ENCODE results near the gene ESM1. TPM values are rescaled to one million over a fixed set of nuclear protein-coding genes. Genes with fewer than 3 reads are reported as not detected.

The ESM1 gene, protein sequence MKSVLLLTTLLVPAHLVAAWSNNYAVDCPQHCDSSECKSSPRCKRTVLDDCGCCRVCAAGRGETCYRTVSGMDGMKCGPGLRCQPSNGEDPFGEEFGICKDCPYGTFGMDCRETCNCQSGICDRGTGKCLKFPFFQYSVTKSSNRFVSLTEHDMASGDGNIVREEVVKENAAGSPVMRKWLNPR
- 1.8 and 2.9 TPM in 2 replicates for total RNA-seq

DNA sequence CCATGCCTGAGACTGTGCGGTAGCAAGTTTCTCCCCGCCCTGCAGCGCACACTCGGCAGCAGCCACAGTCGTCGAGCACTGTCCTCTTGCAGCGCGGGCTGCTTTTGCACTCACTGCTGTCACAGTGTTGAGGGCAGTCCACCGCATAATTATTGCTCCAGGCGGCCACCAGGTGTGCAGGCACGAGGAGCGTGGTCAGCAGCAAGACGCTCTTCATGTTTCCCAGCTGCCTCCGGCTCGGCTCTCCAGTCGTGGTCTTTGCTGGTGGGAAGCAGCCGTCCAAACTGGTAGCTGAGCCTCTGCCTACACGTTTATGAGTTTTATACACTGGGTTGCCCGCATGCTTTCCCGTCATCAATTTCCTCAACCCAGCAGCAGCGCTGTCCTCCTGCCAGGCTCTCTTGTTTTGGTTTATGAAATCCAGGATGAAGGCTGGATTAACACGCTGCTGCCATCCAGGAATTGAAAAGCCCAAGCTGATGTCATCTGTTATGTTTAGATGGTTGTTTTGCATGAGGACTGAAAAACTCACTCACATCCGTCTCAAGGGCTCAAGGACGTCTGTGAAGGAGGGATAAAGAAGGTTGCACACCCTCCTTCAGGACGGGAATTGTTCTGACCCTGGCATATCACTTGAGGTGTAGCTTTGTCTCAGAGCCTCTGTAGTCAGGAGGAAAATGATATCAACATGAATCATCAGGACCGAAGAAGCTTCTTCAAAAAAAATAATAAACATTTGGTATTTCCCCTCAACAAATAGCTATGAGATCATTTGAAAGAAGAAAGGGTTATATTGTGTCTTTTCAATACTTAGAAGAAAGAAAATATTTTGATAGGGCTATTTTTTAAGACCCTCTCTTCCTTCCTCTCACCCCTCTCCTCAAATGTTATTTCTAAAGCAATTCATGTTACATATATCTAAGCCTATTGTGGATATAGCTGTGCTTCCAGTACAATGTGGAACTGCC is at the start of gene ESM1:
Gene ESM1 (minus strand): TSS at position 293 of the 968 bp plus-strand sequence. CDS start 76 bp downstream, at position 217.
- H4K20me1 ChIP-seq (ENCODE audit: insufficient read depth, low read length) = no peaks in the 10 kb centered on the region
- peak within 1 kb of the TSS; percentile 84 for H2AFZ ChIP-seq (ENCODE audit: low read length)
- peak within 1 kb of the TSS; percentile 53 for H3K27ac ChIP-seq (ENCODE audit: low read depth, low read length)
- DNase-seq (ENCODE audit: insufficient read length, low spot score, missing footprints) = peak; percentile 89
- TF ChIP-seq, protein P1, sequence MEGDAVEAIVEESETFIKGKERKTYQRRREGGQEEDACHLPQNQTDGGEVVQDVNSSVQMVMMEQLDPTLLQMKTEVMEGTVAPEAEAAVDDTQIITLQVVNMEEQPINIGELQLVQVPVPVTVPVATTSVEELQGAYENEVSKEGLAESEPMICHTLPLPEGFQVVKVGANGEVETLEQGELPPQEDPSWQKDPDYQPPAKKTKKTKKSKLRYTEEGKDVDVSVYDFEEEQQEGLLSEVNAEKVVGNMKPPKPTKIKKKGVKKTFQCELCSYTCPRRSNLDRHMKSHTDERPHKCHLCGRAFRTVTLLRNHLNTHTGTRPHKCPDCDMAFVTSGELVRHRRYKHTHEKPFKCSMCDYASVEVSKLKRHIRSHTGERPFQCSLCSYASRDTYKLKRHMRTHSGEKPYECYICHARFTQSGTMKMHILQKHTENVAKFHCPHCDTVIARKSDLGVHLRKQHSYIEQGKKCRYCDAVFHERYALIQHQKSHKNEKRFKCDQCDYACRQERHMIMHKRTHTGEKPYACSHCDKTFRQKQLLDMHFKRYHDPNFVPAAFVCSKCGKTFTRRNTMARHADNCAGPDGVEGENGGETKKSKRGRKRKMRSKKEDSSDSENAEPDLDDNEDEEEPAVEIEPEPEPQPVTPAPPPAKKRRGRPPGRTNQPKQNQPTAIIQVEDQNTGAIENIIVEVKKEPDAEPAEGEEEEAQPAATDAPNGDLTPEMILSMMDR (IDR thresholded peaks at IDR 0.05; ENCODE audit: extremely low read depth, low read depth, low read length) = peak; percentile 17
- no peaks in the 10 kb centered on the region for H3K36me3 ChIP-seq (ENCODE audit: insufficient read depth, low read length)
- H3K4me2 ChIP-seq (ENCODE audit: insufficient read depth, low read length) = peak within 1 kb of the TSS; percentile 95
- H3K27me3 ChIP-seq (ENCODE audit: insufficient read depth, low read length) = no peaks in the 10 kb centered on the region
- H3K79me2 ChIP-seq (ENCODE audit: insufficient read depth, low read length) = peaks cover 7% of the 10 kb centered on the region
- peak within 1 kb of the TSS; percentile 71 for H3K4me3 ChIP-seq (ENCODE audit: insufficient read depth, low read length)
- peaks cover 41% of the 10 kb centered on the region for H3K4me1 ChIP-seq (ENCODE audit: insufficient read depth, low read length)
- no peaks in the 10 kb centered on the region for H3K9me3 ChIP-seq (ENCODE audit: low read depth, low read length)

DNA sequence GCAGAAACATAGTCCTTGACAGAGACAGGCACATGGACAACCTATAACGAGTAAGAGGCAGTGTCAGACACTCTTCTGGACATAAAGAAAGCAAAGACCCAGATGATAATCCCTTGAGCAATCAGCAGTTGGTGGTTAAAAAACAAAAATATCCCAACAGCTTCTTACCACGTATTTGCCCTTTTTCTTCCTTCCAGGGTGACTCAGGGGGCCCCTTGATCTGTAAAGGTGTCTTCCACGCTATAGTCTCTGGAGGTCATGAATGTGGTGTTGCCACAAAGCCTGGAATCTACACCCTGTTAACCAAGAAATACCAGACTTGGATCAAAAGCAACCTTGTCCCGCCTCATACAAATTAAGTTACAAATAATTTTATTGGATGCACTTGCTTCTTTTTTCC is 48.2 kb upstream of the ESM1 start:
- TF ChIP-seq, protein P1 (IDR thresholded peaks at IDR 0.05; ENCODE audit: extremely low read depth, low read depth, low read length) = no peak

DNA sequence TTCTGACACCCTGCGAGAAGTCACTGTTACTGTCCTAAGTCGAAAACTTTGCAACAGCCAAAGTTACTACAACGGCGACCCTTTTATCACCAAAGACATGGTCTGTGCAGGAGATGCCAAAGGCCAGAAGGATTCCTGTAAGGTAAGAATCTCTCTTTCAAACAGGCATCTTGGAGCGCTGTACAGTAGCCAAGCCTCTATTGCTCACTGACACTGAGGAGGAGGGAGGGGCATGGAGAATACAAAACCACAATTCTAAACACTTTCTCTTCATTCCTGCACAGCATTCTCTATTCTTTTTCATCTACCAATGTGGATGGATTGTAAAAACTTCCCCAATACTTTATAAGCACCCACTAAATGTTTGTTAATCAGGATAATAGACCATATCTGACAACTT is 46.1 kb upstream of the ESM1 start:
- H3K9me3 ChIP-seq (ENCODE audit: low read depth, low read length) = no peaks in the 10 kb centered on the region
- TF ChIP-seq, protein P1 (IDR thresholded peaks at IDR 0.05; ENCODE audit: extremely low read depth, low read depth, low read length) = no peak
- no peaks in the 10 kb centered on the region for H3K79me2 ChIP-seq (ENCODE audit: insufficient read depth, low read length)
- no peaks in the 10 kb centered on the region for H3K27me3 ChIP-seq (ENCODE audit: insufficient read depth, low read length)
- H2AFZ ChIP-seq (ENCODE audit: low read length) = peak overlapping the region; percentile 87
- peaks cover 23% of the 10 kb centered on the region for H3K4me1 ChIP-seq (ENCODE audit: insufficient read depth, low read length)
- H4K20me1 ChIP-seq (ENCODE audit: insufficient read depth, low read length) = no peaks in the 10 kb centered on the region
- H3K27ac ChIP-seq (ENCODE audit: low read depth, low read length) = peak overlapping the region; percentile 15
- peak overlapping the region; percentile 36 for H3K4me3 ChIP-seq (ENCODE audit: insufficient read depth, low read length)
- peak; percentile 88 for DNase-seq (ENCODE audit: insufficient read length, low spot score, missing footprints)
- H3K4me2 ChIP-seq (ENCODE audit: insufficient read depth, low read length) = peak overlapping the region; percentile 73
- H3K36me3 ChIP-seq (ENCODE audit: insufficient read depth, low read length) = no peaks in the 10 kb centered on the region

More for the DNA sequence above, 48.2 kb upstream of the ESM1 start:
- Histone ChIP-seq H3K36me3 (ENCODE audit: insufficient read depth, low read length) (no peaks in the 10 kb centered on the region), H3K9me3 (ENCODE audit: low read depth, low read length) (no peaks in the 10 kb centered on the region), H3K27ac (ENCODE audit: low read depth, low read length) (no peak overlapping the region), H3K4me1 (ENCODE audit: insufficient read depth, low read length) (peaks cover 30% of the 10 kb centered on the region), H3K4me3 (ENCODE audit: insufficient read depth, low read length) (no peak overlapping the region), H3K27me3 (ENCODE audit: insufficient read depth, low read length) (no peaks in the 10 kb centered on the region), H3K79me2 (ENCODE audit: insufficient read depth, low read length) (no peaks in the 10 kb centered on the region), H4K20me1 (ENCODE audit: insufficient read depth, low read length) (no peaks in the 10 kb centered on the region), H3K4me2 (ENCODE audit: insufficient read depth, low read length) (no peak overlapping the region), H2AFZ (ENCODE audit: low read length) (no peak overlapping the region)
- DNase-seq (ENCODE audit: insufficient read length, low spot score, missing footprints) = no peak

All from osteoblast (primary cell).